HG03460 (cell line): ENCODE results near the gene MYO1H.
A peak's percentile ranks its signal among the peaks of the same experiment; 100 is the strongest.

Experiments
- ATAC-seq: cut with Tn5 transposase; IDR thresholded peaks from one replicate; pipeline ENCODE4 v1.9.1; 2021; ENCODE audit not compliant: unreplicated experiment

Gene MYO1H

DNA sequence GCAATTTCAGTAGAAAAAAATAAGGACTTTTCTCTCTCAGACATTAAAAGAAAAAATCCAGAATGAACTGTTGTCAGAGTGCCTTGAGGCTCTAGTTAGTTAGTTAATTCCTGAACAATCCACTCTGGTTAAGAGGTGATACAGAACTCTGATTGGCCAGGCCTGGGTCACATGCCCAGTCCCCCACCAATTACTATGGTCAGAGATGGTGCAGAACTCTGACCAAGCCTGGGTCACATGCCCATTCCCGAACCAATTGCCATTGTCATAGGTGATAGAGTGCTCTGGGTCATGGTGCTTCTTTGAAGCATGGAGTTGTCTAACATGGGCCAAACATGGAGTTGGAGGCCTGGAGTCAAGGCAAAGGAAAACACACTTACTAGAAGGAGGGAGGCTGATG is 11.1 kb upstream of the MYO1H start:
- ATAC-seq: no peak

DNA sequence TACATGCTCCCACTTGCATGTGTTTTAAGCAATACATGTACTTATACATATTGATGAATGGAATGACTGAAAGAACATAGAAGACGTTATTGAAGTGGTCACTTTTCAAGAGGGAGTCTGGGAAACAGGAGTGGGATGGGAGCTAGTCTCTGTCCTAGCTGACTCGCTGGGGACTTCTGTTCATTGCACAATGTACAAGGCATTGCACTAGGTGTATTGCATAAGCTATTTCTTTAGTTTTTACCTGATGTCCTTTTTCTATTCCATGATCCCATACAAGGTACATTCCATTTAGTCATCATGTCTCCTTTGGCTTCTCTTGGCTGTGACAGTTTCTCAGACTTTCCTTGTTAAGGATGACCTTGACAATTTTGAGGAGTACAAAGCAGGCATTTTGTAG is 4.0 kb upstream of the MYO1H start:
- ATAC-seq: no peak

DNA sequence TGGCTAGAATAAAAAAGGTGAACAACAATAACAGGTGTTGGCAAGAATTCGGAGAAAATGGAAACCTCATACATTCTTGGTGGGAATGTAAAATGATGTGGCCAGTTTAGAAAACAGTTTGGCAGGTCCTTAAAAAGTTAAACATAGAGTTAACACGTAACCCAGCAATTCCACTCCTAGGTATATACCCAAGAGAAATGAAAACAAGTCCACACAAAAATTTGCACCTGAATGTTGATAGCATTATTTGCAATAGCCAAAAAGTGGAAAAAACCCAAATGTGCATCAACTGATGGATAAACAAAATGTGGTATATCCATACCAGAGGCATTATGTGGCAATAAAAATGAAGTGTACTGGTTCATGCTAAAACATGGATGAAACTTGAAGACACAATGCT is 2.3 kb upstream of the MYO1H start:
- ATAC-seq: no peak

GRCh38 chr12:109346920-109347319 is 780 bp upstream of the MYO1H start:
- ATAC-seq: no peak

- no peak for ATAC-seq
These were observed 4.5 kb downstream of the MYO1H start for GRCh38 chr12:109352184-109352583.

- ATAC-seq: no peak
These were observed 8.9 kb downstream of the MYO1H start for GRCh38 chr12:109356577-109356976.

DNA sequence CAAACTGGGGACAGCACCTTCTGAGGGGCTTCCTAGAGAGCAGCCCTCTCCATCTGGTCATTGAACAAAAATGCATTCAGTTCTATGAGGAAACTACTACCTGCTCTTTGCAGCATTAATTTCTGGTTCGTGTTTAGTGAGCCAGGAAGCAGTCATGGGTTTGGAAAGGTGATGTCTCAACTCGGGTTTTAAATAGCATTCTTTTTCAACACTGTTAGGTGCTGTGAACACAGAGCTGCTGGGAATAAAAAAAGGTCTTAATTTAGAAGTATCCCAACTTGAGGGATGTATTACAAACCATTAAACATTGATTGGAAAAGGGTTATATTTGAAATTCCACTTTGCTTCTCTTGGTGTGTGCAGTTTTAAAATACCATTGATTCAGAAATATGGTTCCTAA is 9.3 kb downstream of the MYO1H start:
- ATAC-seq: no peak

- ATAC-seq: peak; percentile 54
These were observed 10.6 kb downstream of the MYO1H start for GRCh38 chr12:109358154-109358869.

GRCh38 chr12:109359131-109359690 is 11.5 kb downstream of the MYO1H start:
- no peak for ATAC-seq

- ATAC-seq: no peak
These were observed 22.1 kb downstream of the MYO1H start for GRCh38 chr12:109369831-109370230.

GRCh38 chr12:109377139-109377685 is 29.5 kb downstream of the MYO1H start:
- ATAC-seq: no peak

GRCh38 chr12:109378569-109378968 is 30.9 kb downstream of the MYO1H start:
- no peak for ATAC-seq

DNA sequence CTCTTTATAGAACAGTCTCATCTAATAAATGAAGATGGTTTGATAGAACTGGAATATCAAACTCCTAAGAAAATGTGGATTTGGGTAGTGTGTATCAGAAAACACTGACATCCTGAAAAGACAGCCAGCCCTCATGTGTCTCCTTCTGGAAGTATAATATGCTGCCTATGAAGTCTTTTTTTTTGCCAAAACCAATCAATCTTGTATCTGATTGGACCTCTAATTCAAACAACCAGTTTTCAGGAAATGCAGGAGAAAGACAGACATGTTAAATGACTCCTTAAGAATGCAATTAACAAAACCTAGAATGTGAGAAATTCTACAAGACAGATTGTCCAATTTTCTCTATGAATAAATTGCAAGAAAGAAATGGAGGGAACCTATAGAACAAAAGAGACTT is 34.3 kb downstream of the MYO1H start:
- no peak for ATAC-seq

DNA sequence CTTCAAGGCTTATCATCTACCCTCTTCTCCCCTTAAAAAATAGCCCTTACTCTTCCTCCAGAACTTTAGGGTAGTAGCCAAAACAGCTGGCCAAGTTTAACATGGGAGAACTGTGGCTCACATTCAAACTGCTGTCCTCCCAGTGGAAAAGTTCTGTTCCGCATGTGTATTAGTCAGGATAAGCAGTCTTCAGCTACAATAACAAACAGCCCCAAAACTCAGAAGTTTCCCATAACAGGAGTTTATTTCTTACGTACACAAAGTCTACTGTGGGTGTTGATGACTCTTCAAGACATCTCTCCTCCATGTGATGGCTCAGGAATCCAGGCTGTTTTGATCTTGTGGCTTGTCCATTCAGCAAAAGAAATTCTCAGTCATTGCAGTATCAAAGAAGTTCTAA is 35.5 kb downstream of the MYO1H start:
- no peak for ATAC-seq

- no peak for ATAC-seq
These were observed 37.8 kb downstream of the MYO1H start for GRCh38 chr12:109385339-109386058.

- no peak for ATAC-seq
These were observed 38.3 kb downstream of the MYO1H start for GRCh38 chr12:109386059-109386433.

DNA sequence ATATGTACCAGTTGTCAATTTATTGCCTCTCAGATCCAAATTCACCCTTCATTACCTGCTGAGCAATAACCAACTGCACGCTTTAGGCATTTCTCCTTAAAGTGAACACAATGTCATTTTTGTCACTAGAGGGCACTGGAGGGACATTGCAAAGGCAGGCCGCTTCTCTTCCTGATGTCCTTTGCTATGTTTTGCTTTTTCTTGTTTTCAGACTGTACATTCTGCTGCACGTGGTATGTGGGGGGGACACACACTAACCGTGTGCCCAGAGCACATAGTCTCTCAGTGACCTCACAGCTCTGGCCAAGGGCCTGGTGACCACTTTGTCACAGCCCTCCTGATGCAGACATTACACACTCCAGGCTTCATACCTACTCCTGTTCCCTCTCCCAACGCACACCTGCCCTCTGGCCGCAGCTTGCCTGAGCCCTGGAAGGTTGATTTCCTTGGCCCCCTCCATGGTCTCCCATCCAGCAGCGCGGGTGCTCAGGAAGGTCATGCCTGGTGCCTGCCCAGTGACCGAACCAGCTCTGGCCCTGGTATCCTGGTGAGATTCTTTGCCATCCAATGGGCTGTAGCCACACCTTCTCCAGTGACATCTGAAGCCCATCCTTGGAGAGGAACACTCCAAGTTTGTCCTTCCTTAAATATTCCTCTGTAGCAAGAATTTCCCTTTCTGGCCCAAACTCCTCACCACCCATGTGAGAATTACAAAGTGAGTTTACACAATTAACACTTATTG is 39.9 kb downstream of the MYO1H start:
- ATAC-seq: no peak

GRCh38 chr12:109388167-109388563 is 40.5 kb downstream of the MYO1H start:
- ATAC-seq: no peak

GRCh38 chr12:109389146-109389545 is 41.4 kb downstream of the MYO1H start:
- no peak for ATAC-seq

DNA sequence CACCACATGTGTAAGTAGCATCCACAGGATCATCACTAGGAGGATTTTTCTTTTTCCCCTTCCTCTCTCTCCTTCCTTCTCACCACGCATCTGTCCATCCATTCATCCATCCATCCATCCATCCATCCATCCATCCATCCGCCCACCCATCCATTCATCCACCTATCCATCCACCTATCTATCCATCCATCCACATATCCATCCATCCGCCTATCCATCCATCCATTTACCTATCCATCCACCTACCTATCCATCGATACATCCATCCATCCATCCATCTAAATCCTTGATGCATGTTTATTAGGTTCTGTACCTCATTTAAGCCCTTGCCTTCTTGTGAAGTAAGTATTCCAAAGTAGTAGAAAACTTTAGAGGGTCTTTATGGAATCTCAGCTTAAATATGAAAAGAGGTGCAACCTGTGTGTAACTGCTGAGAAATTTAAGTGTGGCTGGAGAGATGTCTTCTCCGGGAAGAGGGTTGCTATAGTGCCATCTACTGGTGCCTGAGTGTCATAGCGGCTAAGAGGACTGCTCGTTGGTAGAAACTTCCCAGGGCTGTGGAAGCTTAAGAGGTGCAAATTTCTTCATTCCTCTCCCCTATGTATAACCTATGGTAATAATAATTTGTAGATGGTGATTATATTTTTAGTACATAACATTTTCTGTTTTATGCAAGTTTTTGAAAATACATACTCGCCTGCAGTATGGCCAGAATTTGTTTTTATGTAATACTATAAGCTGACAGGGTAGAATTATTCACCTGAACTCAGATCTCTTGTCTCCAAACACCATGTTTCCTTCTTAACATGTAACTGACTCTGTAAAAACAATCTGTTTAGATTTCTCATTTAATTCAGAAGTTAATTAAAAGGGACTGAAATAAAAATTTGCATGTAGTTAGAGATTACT is 46.0 kb downstream of the MYO1H start:
- no peak for ATAC-seq
